Stimulated activated CD8-positive, alpha-beta memory T cell treated with anti-CD3 and anti-CD28 coated beads, Interleukin-7, amount 100 ng/mL, for 24 hours (primary cell): ENCODE measurements around the gene ZNF609.
A peak's percentile ranks its signal among the peaks of the same experiment; 100 is the strongest.
"Not testable (repeated sequence)": the region's sequence is repeated elsewhere in the genome, so short reads cannot be mapped to it uniquely, and the experiment has no call there.

ENCODE experiments used
- DNase-seq: peaks from one replicate; pipeline ENCODE4 v3.0.0-alpha.2; 2020; ENCODE audit warnings: low read depth

ZNF609 gene

GRCh38 chr15:64586259-64586870, 126.0 kb downstream of the ZNF609 start:
- DNase-seq: no peak

DNA sequence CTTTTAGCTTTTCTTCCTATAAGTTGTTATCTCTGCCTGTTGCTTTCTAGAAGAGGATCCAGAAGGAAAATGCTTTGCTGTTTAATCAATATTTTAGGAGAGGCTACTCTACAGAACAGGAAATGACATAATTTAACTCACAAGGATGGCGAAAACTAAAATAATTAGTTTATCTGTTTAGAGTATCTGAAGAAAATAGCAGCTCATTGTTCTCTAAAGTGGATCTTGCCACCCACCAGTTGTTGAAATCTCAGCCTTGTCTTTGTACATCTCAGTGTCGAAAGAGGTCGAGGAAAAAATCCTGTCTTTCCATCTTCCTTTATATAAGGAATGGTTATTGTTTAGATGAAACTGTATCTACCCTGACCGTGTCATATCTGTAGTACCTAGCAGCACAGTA, 126.6 kb downstream of the ZNF609 start:
- DNase-seq: no peak

GRCh38 chr15:64589435-64590084, 129.2 kb downstream of the ZNF609 start:
- no peak for DNase-seq

- not testable (repeated sequence) for DNase-seq
These were observed 132.5 kb downstream of the ZNF609 start for GRCh38 chr15:64592845-64593244.

DNA sequence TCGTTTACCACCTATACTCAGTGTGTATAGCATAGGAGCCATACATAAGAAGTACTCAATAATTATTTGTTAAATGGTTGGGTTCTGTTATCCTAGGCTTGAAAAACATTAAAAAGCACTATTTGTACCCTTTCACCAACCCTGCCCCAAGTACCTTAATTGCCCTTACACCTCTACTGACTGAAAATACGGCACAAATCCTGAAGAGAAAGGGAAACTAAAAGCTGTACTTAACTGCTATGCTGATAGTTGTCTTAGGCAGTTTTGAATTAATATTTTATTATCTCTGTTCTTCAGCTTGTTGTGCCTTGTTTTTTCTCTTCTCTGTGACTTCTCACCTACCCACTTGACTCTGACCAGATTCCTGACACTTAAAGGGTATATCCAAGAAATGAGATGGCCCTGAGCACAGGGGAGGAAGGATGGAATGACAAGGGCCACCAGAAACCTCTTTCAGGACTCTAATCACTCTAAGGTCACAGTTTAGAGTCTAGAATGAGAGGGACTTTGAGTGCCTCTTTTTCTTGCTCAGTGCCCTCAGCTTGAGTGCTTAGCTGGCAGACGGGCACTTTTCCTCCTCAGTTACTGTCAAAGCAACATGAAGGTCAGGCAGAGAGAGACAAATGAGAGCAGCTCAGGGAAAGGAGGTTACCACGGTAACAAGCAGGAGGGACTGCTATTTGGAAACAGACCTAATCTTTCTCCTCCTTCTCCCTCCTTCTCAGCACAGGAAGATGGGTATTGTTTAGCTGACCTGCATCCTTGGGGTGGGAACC, 136.5 kb downstream of the ZNF609 start:
- DNase-seq: no peak

DNA sequence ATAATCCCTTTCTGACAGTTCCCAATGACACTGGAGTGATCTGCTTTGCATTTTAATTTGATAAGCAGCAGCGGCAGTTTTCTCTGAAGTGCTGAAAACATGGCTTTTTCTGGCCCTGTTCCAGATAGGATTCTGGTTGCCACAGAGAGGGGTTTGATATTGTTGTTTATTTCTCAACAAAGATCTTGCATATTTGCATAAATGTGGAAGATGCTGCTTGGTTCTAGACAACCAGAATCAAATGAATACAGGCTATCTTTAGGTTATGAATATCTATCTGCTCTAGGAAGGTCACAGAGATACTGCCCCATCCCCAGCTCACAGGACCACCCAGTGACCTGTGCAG, 137.1 kb downstream of the ZNF609 start:
- DNase-seq: no peak

DNA sequence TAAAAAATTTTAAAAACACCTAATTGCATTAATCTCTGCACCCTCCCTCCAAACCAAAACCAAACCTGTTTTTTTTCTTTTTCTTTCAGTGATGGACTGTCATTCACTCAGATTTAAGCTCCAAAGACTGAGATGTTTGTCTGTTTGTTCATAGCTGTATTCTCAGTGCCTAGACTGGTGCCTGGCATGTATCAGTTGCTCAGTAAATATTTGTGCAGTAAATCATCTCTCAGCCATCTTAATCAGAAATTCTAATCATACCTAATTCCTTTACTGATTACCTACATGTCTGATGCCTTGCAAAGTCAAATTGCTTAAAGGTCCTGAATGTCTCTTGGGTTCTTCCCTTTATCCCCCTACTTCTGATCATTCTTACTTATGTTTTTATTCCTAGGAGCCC, 138.8 kb downstream of the ZNF609 start:
- DNase-seq: no peak

DNA sequence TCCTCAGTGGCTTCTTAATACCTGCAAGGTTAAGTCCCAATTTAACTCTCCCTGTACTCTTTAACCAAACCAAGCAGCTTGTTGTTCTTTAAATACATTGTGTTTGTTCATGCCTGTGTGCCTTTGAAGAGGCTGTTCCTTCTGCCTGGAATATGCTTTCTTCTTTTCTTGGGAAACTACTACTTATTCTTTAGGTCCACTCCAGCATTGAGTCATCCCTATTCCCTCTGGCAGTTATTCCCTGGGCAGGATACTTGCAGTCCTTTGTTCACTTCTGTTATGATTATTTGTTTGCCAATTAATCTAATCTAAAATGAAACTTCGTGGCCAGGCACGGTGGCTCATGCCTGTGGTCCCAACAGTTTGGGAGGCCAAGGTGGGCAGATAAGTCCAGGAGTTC, 139.3 kb downstream of the ZNF609 start:
- no peak for DNase-seq

- DNase-seq: no peak
These were observed 140.4 kb downstream of the ZNF609 start for GRCh38 chr15:64600794-64601193.

DNA sequence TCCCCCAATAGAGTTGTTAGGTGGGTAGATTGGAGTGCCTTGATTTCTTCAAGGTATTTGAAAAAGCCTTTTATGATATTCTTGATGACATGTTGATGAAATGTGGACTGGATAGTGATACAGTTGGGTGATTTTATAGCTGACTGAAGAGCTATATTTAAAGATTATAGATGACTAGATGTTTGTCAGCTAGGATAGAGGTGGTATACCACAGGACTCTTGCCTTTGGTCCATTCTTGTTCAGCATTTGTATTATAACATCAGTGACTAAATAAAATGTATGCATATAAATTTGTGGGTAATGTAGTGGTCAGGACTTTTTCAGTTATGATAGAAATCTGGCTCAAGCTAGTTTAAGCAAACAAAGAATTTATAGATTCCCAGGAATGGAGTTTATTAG, 143.9 kb downstream of the ZNF609 start:
- DNase-seq: no peak

- DNase-seq: not testable (repeated sequence)
These were observed 147.0 kb downstream of the ZNF609 start for GRCh38 chr15:64607416-64607815.

DNA sequence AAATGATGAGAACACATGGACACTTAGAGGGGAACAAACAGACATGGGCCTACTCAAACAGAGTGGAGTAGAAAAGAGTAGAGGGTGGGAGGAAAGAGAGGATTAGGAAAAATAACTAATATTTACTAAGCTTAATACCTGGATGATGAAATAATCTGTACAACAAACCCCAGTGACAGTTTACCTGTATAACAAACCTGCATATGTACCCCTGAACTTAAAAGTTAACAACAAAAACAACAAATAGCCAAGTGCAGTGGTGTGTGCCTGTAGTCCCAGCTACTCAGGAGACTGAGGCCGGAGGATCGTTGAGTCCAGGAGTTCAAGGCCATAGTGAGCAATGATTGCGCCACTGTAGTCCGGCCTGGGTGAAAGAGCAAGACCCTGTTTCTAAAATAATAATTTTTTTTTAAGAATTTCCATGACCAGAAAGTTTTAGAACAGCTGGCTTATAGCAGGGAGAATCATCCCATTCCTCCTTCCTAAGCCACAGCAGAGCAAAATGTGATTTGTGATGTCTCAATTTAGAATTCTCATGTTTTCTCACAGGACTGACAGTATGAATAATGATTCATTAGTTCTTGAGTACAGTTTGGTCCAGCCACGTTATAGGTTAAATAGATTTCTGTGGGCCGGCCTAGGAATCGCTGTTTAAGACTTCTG, 150.0 kb downstream of the ZNF609 start:
- no peak for DNase-seq

DNA sequence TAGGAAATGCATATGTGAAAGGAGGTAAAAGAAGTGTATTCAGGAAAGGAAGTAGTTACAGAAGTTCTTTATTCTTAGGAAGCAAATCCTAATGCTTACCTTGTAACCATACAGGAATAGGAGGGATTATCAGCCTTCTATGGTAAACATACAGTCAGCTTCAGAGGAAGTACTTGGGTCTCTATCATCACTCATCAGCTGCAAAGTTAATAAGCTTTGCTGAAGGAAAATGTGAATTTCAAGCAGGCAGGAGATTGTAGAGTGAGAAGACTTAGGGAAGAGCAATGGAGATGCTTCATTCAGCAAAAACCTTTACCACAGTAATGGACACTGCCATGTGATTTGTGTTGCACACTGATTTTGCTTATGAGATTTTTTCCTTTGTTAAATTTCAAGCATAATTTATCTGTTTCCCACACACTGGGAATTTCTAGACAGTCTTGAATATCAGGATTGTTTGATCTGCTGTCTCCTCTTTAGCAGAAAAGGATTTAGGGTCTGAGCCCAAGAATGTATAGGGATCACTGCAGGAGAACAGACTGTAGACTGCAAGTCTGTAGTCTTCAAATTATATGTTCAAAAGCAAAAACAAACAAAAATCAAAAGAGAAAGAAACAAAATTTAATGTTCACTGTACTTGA, 150.8 kb downstream of the ZNF609 start:
- no peak for DNase-seq

GRCh38 chr15:64614519-64614918, 154.1 kb downstream of the ZNF609 start:
- no peak for DNase-seq

DNA sequence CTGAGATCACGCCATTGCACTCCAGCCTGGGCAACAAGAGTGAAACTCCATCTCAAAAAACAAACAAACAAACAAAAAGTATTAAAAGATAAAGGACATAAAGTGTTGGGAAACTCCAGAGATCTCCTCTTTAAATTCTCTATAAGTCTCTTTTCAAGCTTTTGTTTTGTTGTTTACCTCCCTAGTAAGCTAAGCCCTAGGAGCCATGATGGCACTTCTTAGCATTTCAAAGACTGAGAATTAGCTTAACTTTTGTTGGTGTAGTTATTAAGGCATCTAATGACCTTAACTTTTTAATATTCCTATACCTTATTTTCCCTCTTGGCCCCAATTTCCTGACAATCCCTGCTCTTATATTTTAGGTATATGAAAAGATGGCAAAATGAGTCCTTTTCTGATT, 157.3 kb downstream of the ZNF609 start:
- DNase-seq: no peak

GRCh38 chr15:64618138-64618537, 157.8 kb downstream of the ZNF609 start:
- DNase-seq: no peak

DNA sequence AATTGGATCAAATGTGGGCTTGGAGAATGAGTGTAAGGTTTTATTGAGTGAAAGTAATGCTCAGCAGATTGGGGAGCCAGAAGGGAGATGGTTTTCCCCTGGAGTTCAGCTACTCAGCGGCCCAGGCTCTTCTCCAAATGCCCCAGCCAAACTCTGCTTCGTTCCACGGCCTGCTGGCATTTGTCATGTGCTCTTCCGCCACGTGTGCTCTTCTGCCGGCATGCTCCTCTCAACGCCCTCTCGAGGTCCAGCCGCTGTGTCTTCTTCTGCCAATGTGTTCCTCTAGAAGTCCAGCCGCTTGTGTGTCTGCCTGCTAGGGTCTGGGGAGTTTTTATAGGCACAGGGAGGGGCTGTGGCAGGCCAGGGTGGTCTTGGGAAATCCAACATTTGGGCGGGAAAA, 158.2 kb downstream of the ZNF609 start:
- DNase-seq: no peak

DNA sequence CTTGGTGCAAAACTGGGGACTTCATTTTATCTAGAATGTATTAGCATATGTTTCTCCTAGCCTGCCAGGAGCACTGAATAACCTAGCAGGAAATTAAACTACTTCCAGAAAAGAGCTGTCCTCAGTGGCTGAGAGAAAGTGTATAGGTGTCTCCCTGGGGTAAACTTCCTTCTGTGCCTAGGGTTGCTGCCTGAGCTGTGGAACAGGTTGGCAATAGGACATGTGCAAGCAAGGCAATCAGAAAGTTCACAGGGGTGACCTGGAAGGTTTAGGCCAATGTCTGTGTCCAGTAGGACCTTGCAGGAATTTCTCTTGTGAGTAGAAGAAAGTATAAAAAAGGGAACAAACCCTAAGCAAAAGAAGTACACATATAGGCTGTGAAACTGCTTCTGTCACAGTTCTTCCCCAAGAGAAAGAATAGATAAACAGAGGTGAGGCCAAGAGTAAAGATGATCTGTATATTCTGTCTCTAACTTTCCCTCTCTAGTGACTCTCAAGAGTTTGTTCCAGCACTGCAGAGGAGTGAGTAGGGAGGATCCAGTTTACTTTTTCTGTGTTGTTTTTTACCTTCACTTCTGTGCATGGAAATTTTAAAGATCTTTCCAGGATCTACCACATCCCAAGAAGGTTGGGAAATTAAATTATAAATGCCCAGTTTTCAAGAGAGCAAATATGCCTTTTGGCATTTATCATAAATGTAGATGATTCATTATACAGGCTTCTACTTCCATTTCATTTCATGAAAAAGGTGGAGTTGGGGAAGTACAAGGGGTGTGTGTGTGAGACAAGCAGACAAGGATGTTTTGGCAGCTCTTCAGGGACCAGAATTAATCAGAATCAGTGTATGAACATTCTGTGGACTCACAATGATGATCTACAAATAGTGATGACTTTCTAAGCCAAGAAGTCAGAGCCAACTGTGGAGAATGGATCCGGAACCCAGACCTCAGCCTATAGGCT, 159.8 kb downstream of the ZNF609 start:
- no peak for DNase-seq

- no peak for DNase-seq
These were observed 160.7 kb downstream of the ZNF609 start for GRCh38 chr15:64621056-64621455.

GRCh38 chr15:64622410-64623260, 162.3 kb downstream of the ZNF609 start:
- peak; percentile 8 for DNase-seq
